GM21786 (cell line): Measurements from ENCODE around the gene POLK.
"Not testable (repeated sequence)": the region's sequence is repeated elsewhere in the genome, so short reads cannot be mapped to it uniquely, and the experiment has no call there.

Experiments used
- ATAC-seq: cut with Tn5 transposase; IDR thresholded peaks from one replicate; pipeline ENCODE4 v1.9.1; 2021; ENCODE audit not compliant: unreplicated experiment

The POLK gene

DNA sequence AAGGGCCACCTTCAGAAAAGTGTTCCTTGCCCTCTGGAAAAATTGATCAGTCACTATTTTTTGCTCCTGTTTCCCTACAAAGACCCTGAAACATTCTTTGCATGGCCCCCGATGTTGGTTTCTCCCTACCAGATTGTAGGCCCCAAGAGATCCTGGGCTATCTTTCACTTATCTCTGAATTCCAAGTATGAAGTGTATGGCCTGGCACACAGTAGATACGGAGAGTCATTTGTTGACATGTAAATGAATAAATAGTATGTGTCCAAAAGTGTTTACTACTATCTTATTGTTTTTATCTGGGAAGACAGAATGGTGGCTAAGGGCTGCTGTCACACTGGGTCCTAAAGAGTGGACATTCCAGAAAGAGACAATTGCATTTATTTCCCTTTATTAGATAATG, 92.1 kb downstream of the POLK start:
- ATAC-seq: no peak

DNA sequence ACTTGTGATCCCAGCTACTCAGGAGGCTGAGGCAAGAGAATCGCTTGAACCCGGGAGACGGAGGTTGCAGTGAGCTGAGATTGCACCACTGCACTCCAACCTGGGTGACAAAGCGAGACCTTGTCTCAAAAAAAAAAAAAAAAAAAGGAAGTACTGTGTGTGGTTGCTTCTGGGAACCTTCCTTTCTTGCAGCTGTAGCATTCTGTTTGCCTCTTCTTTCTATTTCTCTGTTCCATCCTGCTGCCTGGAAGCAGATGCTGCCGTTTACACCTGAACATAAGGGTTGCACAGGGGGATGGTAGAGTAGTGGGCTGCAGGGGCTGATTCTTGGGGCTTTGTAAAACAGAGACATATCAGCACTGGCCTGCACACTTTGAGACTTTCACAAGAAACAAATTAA, 95.7 kb downstream of the POLK start:
- not testable (repeated sequence) for ATAC-seq

DNA sequence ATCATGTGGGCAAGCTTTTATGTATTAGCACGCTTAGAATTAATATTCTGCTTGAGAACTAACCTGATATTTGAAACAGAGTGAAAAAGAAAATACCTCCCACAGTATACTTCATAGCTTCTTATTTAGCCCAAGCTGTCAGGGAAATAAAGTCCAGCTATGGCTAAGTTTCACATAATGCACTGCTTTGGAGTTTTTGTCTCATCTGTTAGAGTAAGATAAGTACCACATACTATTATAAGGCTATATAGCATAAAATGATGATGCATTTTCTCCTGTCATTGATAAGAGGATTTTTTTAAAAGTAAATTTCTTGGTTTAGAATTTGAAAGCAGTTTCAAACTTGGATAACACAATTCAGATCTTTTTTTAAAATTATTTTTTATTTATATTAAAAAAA, 97.2 kb downstream of the POLK start:
- ATAC-seq: no peak

DNA sequence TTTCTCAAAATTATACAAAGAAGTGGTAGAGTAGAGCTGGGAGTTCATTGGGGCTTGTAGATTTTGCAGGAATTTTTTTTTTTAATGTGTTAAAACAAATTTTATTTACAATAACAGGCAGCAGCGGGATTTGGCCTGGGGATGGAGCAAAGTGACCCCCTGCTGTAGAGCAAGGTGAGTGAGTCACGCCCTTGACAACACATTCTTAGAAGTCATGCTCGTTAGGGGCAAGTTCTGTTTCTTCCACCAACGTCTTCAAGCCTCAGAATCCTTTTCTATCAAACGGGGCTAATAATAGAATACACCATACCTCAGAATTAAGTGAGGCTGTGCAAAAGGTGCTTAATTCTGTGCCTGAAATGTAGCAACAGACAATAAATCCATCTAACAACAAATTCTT, 98.5 kb downstream of the POLK start:
- ATAC-seq: no peak

DNA sequence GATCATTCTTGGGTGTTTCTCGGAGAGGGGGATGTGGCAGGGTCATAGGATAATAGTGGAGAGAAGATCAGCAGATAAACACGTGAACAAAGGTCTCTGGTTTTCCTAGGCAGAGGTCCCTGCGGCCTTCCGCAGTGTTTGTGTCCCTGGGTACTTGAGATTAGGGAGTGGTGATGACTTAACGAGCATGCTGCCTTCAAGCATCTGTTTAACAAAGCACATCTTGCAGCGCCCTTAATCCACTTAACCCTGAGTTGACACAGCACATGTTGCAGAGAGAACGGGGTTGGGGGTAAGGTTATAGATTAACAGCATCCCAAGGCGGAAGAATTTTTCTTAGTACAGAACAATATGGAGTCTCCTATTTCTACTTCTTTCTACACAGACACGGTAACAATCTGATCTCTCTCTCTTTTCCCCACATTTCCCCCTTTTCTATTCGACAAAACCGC, 99.2 kb downstream of the POLK start:
- ATAC-seq: not testable (repeated sequence)

DNA sequence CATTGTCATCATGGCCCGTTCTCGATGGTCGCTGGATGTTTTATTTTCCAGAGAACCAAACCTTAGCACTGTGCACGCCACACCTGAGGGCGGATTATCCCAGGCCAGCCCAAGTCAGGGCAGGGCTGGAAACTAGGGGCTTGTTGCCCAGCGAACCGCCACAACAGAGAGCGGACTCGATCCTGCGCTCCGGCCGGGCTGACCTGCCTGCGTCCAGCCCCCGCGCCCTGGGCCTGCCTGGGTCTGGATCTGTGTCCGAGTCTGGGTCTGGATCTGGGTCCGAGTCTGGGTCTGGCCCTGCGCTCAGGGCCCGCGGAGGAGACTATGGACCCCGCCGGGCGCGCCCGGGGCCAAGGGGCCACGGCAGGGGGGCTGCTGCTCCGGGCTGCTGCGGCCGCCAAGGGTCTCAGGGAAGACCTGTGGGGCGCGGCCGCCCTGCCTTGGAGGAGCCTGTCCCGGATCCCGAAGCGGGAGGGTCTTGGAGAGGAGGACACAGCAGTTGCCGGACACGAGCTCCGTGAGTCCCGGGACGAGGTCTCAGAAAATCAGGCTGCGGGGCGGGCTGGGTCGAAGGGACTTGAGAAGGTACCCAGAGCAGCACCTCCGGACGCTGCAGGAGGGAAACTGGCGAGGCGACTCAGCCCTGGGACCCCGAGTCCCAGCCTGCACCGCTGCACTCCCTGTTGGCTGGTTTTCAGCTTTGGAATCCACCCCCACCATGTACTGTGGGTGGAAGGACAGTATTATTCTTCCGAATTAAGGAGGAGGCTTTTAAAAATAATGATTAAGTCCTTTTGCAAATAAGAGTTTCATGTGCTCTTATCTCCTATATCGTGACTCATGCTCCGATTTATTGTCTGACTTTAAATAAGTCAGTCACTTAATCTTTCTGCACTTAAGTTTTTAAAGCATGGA, 99.9 kb downstream of the POLK start, which contains the start of gene ANKDD1B:
Gene ANKDD1B (plus strand): TSS at position 143 of the 915 bp plus-strand sequence. CDS start 182 bp downstream, at position 325.
- no peak for ATAC-seq

DNA sequence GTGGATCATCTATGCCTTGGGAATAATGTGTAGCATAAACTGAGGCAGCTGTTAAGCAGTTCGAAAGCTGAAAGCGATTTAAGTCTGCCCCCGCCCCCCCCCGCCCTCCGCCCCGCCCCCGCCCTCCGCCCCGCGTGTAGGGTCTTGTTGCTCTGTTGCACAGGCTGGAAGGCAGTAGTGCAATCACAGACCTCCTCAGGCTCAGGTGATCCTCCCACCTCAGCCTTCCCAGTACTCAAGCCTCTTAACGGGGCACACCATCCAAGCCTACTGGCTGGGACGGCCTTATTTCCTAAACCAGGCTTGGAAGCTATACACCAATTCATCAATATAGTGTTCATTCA, 100.5 kb downstream of the POLK start:
- ATAC-seq: no peak

DNA sequence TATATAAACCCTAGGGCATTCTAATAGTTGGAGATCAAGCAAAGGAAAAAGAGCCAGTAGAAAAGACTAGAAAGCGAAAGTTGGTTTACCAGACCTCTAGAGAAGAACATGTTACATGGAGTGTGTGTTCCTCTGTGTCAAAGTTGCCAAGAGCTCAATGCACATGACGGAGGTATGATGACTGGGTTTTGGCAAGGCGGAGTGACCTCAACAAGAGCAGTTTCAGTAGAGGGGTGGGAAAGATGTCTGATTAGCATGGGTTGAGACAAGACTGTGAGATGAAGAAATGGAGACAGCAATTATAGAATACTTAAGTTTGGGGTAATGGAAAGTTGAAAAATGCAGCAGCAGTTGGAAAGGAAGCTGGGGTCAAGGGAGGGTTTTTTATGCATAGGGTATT, 101.2 kb downstream of the POLK start:
- ATAC-seq: no peak

DNA sequence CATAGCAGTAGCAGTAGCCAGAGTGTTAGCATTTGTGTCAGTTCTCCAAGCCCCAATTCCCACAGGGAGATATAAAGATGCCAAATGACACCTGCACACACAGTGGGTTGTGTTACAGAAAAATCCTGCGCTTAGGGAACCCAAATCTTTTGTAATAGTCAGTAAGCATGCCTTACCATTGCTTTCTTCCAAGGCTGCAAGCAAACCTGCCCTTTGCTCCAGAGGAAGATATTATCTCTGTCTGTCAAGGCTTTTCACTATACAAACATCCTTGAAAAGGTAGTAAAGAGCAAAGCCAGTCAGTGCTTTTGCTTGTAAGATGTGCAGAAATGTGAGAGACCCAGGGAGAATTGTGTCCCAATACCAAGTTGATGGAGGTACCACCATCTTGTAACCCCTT, 102.5 kb downstream of the POLK start:
- ATAC-seq: no peak

DNA sequence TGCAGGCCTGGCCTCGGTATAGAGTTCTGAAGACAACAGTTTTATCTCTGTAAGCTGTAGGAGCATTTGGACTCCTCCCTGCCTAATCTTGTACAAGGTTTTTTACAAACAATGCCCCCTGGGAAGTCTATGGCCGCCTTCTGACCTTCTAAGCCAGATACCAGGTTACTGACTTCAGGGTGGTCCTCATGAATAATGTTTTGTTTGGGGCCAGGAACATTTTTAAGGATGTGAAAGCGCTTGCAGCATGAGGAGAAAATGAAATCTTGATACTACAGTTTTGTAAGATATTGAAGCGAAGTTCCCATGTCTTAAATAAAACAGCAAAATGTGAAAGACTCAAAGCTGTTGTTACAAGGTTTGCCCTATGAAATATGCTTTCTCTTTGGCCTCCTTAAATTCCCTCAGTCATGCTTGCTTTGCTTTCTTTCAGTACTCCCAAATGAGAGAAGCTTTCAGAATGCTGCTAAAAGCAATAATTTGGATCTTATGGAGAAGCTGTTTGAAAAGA, 104.7 kb downstream of the POLK start:
- no peak for ATAC-seq

DNA sequence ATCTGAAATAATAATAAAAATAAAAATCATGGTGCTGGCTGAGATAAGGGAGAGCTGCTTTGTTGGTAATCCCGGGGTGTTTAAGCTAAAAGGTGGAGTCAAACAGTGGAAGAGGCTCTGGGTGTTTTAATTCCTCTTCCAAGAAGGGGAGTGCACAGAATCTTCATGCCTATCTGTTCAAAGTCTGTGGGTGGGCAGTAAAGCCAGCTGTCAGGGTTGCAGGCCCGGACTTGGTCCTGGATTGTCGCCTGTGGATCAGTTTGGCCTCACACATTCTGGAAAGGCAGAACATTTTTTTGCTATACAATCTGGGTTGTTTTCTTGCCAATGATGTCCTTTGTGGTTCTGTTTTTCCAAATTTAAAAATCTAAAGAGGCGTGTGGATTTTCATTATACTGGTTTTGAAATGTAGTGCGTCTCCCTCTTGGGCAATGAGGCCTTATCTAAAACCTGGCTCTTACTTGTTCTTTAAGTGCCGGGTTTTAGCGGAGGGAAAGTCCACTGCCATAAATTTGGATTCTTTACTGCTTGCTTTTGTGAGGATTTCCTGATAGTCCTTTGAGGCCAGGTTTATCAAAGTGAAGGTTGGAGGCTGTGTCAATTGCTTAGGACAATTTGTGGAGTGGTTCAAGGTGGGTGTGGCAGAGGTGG, 105.4 kb downstream of the POLK start:
- ATAC-seq: no peak

DNA sequence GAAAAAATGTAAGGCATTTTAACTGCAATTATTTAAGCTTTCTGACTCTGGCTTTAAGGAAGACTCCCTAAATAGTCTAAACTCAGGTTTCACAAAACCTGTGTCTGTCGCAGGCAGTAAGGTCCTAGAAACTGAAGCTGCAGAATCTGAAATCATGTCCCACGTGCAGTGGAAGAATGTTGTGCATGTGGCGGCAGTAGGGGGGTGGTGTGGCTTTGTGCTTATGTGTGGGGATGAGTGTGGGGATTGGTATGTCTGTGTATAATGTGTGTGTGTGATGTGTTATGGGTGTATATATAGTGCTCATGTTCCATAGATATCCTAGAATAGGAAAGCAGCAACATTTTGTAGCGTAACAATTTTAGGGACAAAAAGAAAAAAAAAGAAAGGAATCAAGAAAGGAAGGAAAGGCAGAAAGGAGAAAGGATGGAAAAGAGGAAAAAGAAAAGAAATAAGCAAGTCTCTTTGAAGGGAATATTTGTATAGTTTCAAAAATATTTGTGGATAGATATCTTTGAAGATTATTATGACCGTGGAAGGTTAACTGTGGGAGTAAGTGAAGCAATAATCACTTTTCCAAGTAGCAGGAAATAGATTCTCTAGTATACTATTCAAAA, 106.2 kb downstream of the POLK start:
- ATAC-seq: no peak

DNA sequence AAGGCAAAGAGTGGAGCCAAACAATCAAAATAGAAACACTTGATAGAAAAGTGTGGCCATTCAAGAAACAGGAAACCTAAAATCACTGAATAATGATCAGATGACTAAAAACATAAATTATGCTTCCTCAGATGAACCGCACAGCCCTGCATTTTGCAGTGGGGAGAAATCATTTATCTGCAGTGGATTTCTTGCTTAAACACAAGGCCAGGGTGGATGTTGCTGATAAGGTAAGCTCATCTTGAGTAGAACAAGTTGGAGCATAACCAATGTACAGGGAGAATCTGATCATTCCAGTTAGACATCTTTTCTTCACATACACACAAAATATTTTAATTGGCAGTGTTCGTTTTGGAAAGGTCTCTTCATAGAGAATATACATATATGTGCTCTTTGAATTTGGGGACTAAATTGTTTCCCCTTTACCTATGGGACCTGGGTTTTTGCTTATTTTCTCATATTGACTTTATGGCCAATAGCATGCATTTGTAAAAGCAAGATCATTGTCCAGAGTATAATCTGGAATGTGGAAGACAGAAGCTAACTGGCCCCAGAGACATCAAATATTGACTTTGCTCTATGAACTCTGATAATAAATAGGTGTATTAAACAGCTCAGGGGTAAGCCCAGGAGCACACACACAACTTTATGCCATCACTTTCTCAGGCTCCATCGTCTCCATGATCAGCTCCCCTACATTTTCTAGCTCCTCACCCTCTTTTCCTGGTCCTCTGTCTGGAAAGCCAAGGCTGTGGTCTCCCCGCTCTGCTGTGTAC, 108.7 kb downstream of the POLK start:
- no peak for ATAC-seq

DNA sequence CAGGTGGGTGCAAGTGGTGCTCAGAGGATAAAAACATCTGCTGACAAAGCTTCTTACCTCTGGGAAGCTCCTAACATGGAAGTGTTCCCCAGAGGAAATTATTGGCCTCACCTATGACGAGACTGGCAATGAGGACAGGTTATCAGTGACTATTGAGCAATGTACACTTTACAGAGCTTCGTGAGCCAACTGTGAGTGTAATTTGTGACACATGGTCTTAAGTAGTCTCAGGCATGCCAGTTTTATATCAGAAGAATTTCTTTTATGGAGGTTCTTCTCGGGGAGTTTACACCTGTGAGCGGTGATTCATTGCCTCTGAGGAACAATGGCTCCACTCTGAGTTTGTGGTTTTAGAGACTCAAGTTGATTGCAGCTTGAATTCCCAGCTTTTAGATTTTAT, 110.9 kb downstream of the POLK start:
- no peak for ATAC-seq

DNA sequence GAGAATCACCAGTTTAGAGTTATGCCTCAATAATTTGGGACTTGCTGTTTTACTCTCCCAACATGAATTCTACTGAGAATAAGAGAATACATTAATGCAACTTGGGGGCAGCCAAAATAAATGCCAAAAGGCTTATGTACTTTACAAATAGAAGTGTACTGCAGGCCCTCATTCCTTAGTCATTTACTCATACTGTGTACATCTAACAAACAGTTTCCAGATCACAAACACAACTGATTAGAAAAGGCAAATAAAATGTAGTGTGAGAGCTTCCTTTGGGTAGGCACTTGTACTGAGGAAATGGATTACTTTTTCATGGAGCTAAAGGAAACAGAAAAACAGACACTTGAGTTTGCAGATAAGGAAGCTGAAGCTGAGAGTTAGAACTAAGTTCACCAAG, 112.2 kb downstream of the POLK start:
- no peak for ATAC-seq

DNA sequence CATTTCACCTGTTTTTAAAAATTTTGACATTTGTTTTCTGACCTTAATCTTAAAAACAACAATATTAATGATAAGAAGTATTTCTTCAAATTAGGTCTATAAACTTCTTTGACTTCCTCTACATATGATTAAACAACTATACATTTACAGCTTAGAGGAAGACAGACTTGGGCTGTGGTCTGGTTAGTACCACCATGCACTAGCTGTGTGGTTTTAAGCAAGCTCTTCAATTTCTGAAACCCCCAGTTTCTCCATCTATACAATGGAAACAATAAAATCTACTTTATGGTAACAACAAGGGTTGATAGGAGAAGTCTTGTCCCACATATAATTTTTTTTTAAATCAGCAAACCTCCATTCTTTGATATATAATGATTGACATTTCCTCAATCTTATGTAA, 115.3 kb downstream of the POLK start:
- no peak for ATAC-seq

DNA sequence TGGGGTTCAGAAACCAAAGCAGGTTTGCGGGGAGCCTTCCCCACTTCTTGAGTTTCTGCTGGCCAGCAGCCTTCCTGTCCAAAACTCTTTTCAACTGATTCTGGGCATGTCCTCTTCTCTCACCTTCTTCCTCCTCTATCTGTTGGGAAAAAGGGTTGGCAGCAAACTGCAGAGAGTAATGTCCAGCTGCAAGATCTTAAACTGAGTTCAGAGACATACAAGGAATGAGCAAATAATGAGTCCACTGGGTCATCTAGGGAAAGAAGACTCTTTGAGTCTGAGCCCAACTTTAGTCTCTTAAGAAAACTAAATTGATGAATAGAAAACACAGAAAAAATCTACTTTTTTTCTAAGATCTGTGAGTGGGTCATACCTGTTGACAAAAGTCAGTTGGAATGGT, 116.1 kb downstream of the POLK start:
- no peak for ATAC-seq

DNA sequence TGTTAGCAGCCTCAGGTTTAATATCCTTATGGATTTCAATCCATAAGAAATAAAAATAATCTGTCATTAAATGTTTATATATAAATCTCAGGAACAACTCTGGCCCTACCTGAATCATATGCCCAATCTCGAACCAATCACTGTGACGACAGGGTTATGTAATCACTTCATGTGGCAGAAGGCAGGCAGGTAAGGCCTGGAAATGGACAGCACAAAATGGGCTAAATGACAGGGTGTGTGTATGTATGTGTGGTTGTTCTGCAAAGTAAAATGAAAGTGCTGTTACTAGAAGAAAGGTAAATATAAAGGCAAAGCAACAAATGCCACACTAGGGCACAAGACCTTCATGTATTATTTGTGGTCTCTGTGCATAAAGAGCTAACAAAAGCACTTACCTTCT, 119.2 kb downstream of the POLK start:
- no peak for ATAC-seq

DNA sequence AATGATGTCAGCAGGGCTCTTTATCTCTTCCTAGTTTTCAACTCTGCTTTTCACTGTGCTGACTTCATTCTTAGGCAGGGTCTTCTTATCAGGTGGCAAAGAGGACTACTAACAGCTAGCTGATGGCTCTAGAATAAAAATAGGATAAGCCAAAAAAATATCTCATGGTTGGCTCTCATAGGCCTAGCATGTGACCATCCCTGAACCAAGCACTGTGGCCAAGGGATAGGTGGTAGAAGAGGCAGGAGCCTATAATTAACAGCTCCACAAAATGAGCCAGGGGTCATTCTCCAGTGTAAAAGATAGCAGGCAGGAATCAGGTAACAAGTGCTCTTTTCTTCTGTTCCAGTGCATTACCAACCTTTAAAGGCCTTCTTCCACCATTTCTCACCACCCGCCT, 120.6 kb downstream of the POLK start:
- no peak for ATAC-seq

DNA sequence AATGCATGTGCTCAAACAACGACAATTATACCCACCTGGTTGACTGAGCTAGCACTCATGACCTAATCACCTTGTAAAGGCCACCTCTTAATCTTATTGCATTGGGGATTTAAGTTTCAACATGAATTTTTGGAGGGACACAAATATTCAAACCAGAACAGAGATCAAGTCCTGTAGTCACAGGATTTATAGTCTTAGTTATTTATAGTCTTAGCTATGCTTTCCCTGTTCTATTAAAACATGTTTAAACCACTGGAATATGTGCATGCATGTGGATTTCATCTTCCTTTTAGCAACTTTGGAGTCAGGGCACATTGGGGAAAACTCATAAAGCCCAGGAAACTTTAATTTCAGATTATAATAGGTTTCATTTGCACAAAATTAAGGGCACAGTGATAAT, 126.3 kb downstream of the POLK start:
- ATAC-seq: no peak
